HEK293 (cell line): ENCODE results near the gene SLAMF7.

Source experiments
- CTCF ChIA-PET: fragments of 350-600 bp; formaldehyde crosslinking; extraction: SDS; loops from one replicate; lab custom pipeline; 2021; ENCODE audit warnings: antibody characterized with exemption; lab: Yijun Ruan, JAX
- POLR2A ChIA-PET: fragments of 300-600 bp; formaldehyde crosslinking; extraction: SDS; loops from one replicate; lab custom pipeline; 2020; ENCODE audit warnings: antibody characterized with exemption, inconsistent platforms; lab: Yijun Ruan, JAX
- H3K27ac ChIP-seq: fragments of 200-500 bp; sonication (Bioruptor generic); 2 replicates; pipeline ENCODE4 v1.5.1; 2014; ENCODE audit warnings: low read depth, low read length, control low read depth, inconsistent platforms; ENCODE audit errors: extremely low read depth
- H3K36me3 ChIP-seq, 2 experiments: fragments of 200-500 bp in 1 of 2; sonication (Bioruptor generic) in 1 of 2; 1 replicate in 1 of 2; 2 replicates in 1 of 2; pipeline ENCODE4 v1.5.1; 2014 to 2017; ENCODE audit warnings: inconsistent platforms in 2 of 2, low read length in 2 of 2; ENCODE audit not compliant: control insufficient read depth in 2 of 2, insufficient read depth in 1 of 2
- H3K4me1 ChIP-seq: fragments of 200-500 bp; sonication (Bioruptor generic); 2 replicates; pipeline ENCODE4 v1.5.1; 2014; ENCODE audit warnings: mild to moderate bottlenecking, low read length, inconsistent platforms; ENCODE audit not compliant: control insufficient read depth, insufficient read depth
- H3K4me3 ChIP-seq: 2 replicates; pipeline ENCODE4 v1.5.1; 2011; ENCODE audit warnings: low read depth, mild to moderate bottlenecking, control low read depth, low read length, moderate library complexity
- H3K9me3 ChIP-seq: fragments of 200-500 bp; sonication (Bioruptor generic); 2 replicates; pipeline ENCODE4 v1.5.1; 2014; ENCODE audit warnings: low read depth, low read length, inconsistent platforms; ENCODE audit not compliant: control insufficient read depth, insufficient read depth
- HOXA7 ChIP-seq: sonication (generic); formaldehyde crosslinking; IDR thresholded peaks from 2 replicates; pipeline ENCODE4 v1.8.1; 2022; ENCODE audit warnings: missing genetic modification reagents, borderline replicate concordance
- KLF16 ChIP-seq: fragments of 450-650 bp; formaldehyde crosslinking; IDR thresholded peaks from 2 replicates; pipeline ENCODE4 v1.5.1; 2017; ENCODE audit warnings: missing biosample characterization, missing genetic modification characterization
- MZF1 ChIP-seq: fragments of 450-650 bp; formaldehyde crosslinking; IDR thresholded peaks from 2 replicates; pipeline ENCODE4 v1.5.1; 2017; ENCODE audit warnings: missing biosample characterization, missing genetic modification characterization, borderline replicate concordance
- OSR2 ChIP-seq: fragments of 450-650 bp; formaldehyde crosslinking; IDR thresholded peaks from 2 replicates; pipeline ENCODE4 v1.5.1; 2016; ENCODE audit warnings: missing biosample characterization, missing genetic modification characterization
- REPIN1 ChIP-seq: fragments of 450-650 bp; formaldehyde crosslinking; IDR thresholded peaks from 2 replicates; pipeline ENCODE4 v1.5.1; 2017; ENCODE audit warnings: missing biosample characterization, missing genetic modification characterization, low read depth
- SCRT1 ChIP-seq: fragments of 450-650 bp; formaldehyde crosslinking; IDR thresholded peaks from 2 replicates; pipeline ENCODE4 v1.5.1; 2016; ENCODE audit warnings: missing biosample characterization, missing genetic modification characterization, borderline replicate concordance
- SP2 ChIP-seq: fragments of 450-650 bp; formaldehyde crosslinking; IDR thresholded peaks from 2 replicates; pipeline ENCODE4 v1.5.1; 2016; ENCODE audit warnings: missing biosample characterization, missing genetic modification characterization
- ZFP69B ChIP-seq: fragments of 450-650 bp; formaldehyde crosslinking; IDR thresholded peaks from 2 replicates; pipeline ENCODE4 v1.5.1; 2016; ENCODE audit warnings: missing biosample characterization, missing genetic modification characterization
- ZIC2 ChIP-seq: fragments of 450-650 bp; formaldehyde crosslinking; IDR thresholded peaks from 2 replicates; pipeline ENCODE4 v1.5.1; 2016; ENCODE audit warnings: missing biosample characterization, missing genetic modification characterization
- ZNF146 ChIP-seq: fragments of 450-650 bp; formaldehyde crosslinking; IDR thresholded peaks from 2 replicates; pipeline ENCODE4 v1.5.1; 2016; ENCODE audit warnings: missing biosample characterization, missing genetic modification characterization
- ZNF221 ChIP-seq: fragments of 450-650 bp; formaldehyde crosslinking; IDR thresholded peaks from 2 replicates; pipeline ENCODE4 v1.5.1; 2017; ENCODE audit warnings: missing biosample characterization, missing genetic modification characterization, borderline replicate concordance
- ZNF394 ChIP-seq: fragments of 450-650 bp; formaldehyde crosslinking; IDR thresholded peaks from 2 replicates; pipeline ENCODE4 v1.5.1; 2016; ENCODE audit warnings: missing biosample characterization, missing genetic modification characterization, mild to moderate bottlenecking, moderate library complexity, borderline replicate concordance
- ZNF514 ChIP-seq: fragments of 450-650 bp; formaldehyde crosslinking; IDR thresholded peaks from 2 replicates; pipeline ENCODE4 v1.5.1; 2016; ENCODE audit warnings: missing biosample characterization, missing genetic modification characterization
- ZNF623 ChIP-seq: fragments of 450-650 bp; formaldehyde crosslinking; IDR thresholded peaks from 2 replicates; pipeline ENCODE4 v1.5.1; 2016; ENCODE audit warnings: missing biosample characterization, missing genetic modification characterization
- ZNF629 ChIP-seq: fragments of 450-650 bp; formaldehyde crosslinking; IDR thresholded peaks from 2 replicates; pipeline ENCODE4 v1.5.1; 2017; ENCODE audit warnings: missing biosample characterization, missing genetic modification characterization
- ZNF792 ChIP-seq: fragments of 450-650 bp; formaldehyde crosslinking; IDR thresholded peaks from 2 replicates; pipeline ENCODE4 v1.5.1; 2016; ENCODE audit warnings: missing biosample characterization, missing genetic modification characterization
- ZNF837 ChIP-seq: fragments of 450-650 bp; formaldehyde crosslinking; IDR thresholded peaks from 2 replicates; pipeline ENCODE4 v1.5.1; 2016; ENCODE audit warnings: missing biosample characterization, missing genetic modification characterization
- TF ChIP-seq, protein P1 (sequence below): fragments of 450-650 bp; formaldehyde crosslinking; conservative IDR thresholded peaks from 2 replicates; pipeline ENCODE4 v1.5.1; 2016; ENCODE audit warnings: low read depth, missing biosample characterization, missing genetic modification characterization
- TF ChIP-seq, protein P2 (sequence below): fragments of 450-650 bp; formaldehyde crosslinking; IDR thresholded peaks from 2 replicates; pipeline ENCODE4 v1.5.1; 2016; ENCODE audit warnings: missing biosample characterization, missing genetic modification characterization
- TF ChIP-seq, protein P3 (sequence below): fragments of 450-650 bp; formaldehyde crosslinking; IDR thresholded peaks from 2 replicates; pipeline ENCODE4 v1.5.1; 2016; ENCODE audit warnings: missing biosample characterization, missing genetic modification characterization

SLAMF7 gene

DNA sequence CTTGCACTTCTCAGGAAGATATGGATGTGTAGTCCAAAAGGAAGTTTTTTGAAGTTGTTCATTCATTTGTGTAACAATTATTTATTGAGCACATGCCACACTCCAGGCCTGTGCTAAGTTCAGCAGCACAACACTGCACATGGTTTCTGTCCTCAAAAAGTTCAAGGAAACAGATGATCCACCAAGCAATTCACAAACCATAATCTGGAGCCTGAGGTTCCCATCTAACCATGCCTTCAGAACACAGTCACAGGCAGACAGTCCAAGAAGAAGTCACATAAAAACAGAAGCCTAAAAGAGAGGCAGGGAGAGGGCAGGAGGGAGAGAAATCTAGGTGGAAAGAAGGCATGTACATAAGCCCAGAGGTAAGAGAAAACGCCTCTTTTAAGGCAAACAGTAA, 29.3 kb upstream of the SLAMF7 start:
- POLR2A ChIA-PET: no interaction called here
- no peak for TF ChIP-seq ZNF394 (tag by site-specific recombination)
- no peak for TF ChIP-seq ZNF146
- no peak for TF ChIP-seq OSR2 (tag by site-specific recombination)
- no peak for TF ChIP-seq ZNF837 (tag by site-specific recombination)
- TF ChIP-seq REPIN1 (tag by site-specific recombination): no peak
- no peak for TF ChIP-seq KLF16 (tag by site-specific recombination)
- TF ChIP-seq SCRT1: no peak
- TF ChIP-seq, protein P1, sequence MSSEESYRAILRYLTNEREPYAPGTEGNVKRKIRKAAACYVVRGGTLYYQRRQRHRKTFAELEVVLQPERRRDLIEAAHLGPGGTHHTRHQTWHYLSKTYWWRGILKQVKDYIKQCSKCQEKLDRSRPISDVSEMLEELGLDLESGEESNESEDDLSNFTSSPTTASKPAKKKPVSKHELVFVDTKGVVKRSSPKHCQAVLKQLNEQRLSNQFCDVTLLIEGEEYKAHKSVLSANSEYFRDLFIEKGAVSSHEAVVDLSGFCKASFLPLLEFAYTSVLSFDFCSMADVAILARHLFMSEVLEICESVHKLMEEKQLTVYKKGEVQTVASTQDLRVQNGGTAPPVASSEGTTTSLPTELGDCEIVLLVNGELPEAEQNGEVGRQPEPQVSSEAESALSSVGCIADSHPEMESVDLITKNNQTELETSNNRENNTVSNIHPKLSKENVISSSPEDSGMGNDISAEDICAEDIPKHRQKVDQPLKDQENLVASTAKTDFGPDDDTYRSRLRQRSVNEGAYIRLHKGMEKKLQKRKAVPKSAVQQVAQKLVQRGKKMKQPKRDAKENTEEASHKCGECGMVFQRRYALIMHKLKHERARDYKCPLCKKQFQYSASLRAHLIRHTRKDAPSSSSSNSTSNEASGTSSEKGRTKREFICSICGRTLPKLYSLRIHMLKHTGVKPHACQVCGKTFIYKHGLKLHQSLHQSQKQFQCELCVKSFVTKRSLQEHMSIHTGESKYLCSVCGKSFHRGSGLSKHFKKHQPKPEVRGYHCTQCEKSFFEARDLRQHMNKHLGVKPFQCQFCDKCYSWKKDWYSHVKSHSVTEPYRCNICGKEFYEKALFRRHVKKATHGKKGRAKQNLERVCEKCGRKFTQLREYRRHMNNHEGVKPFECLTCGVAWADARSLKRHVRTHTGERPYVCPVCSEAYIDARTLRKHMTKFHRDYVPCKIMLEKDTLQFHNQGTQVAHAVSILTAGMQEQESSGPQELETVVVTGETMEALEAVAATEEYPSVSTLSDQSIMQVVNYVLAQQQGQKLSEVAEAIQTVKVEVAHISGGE (tag by site-specific recombination): no peak
- TF ChIP-seq ZNF623: no peak
- no peak for TF ChIP-seq MZF1 (tag by site-specific recombination)
- TF ChIP-seq ZFP69B: no peak
- TF ChIP-seq, protein P2, sequence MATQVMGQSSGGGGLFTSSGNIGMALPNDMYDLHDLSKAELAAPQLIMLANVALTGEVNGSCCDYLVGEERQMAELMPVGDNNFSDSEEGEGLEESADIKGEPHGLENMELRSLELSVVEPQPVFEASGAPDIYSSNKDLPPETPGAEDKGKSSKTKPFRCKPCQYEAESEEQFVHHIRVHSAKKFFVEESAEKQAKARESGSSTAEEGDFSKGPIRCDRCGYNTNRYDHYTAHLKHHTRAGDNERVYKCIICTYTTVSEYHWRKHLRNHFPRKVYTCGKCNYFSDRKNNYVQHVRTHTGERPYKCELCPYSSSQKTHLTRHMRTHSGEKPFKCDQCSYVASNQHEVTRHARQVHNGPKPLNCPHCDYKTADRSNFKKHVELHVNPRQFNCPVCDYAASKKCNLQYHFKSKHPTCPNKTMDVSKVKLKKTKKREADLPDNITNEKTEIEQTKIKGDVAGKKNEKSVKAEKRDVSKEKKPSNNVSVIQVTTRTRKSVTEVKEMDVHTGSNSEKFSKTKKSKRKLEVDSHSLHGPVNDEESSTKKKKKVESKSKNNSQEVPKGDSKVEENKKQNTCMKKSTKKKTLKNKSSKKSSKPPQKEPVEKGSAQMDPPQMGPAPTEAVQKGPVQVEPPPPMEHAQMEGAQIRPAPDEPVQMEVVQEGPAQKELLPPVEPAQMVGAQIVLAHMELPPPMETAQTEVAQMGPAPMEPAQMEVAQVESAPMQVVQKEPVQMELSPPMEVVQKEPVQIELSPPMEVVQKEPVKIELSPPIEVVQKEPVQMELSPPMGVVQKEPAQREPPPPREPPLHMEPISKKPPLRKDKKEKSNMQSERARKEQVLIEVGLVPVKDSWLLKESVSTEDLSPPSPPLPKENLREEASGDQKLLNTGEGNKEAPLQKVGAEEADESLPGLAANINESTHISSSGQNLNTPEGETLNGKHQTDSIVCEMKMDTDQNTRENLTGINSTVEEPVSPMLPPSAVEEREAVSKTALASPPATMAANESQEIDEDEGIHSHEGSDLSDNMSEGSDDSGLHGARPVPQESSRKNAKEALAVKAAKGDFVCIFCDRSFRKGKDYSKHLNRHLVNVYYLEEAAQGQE (tag by site-specific recombination): no peak
- no peak for TF ChIP-seq ZNF629 (tag by site-specific recombination)
- no peak for TF ChIP-seq ZIC2
- TF ChIP-seq SP2 (tag by site-specific recombination): no peak
- no peak for TF ChIP-seq ZNF792
- TF ChIP-seq ZNF221 (tag by site-specific recombination): no peak
- no peak for TF ChIP-seq ZNF514 (tag by site-specific recombination)
- TF ChIP-seq, protein P3, sequence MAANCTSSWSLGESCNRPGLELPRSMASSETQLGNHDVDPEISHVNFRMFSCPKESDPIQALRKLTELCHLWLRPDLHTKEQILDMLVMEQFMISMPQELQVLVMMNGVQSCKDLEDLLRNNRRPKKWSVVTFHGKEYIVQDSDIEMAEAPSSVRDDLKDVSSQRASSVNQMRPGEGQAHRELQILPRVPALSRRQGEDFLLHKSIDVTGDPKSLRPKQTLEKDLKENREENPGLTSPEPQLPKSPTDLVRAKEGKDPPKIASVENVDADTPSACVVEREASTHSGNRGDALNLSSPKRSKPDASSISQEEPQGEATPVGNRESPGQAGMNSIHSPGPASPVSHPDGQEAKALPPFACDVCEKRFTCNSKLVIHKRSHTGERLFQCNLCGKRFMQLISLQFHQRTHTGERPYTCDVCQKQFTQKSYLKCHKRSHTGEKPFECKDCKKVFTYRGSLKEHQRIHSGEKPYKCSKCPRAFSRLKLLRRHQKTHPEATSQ (tag by site-specific recombination): no peak
- no peak for TF ChIP-seq HOXA7 (CRISPR knock-in tag)
- Histone ChIP-seq H3K9me3 (no peaks in the 10 kb centered on the region), H3K36me3 (no peaks in the 10 kb centered on the region), H3K4me3 (no peak overlapping the region), H3K4me1 (no peaks in the 10 kb centered on the region), H3K27ac (no peak overlapping the region)
- CTCF ChIA-PET: no interaction called here
